ENCODE data around the gene SUPT4H1. TPM values are rescaled to one million over a fixed set of nuclear protein-coding genes. Genes with fewer than 3 reads are reported as not detected.

SUPT4H1 gene
- total and polyA plus RNA-seq, 2 of the 4 experiments (the other 2 are of a cell fraction) = 51.6 to 129 TPM

- Histone ChIP-seq H3K79me1 (ENCODE audit: low read depth in 1 of 2, low read length in 2 of 2) (peaks cover 12 to 16% of the 10 kb centered on the region in 2 experiments), H3K9me3 (ENCODE audit: control insufficient read depth, insufficient read depth, low read length) (no peaks in the 10 kb centered on the region), H3K4me1 (ENCODE audit: control insufficient read depth, insufficient read depth, low read length) (no peaks in the 10 kb centered on the region), H3K23ac (ENCODE audit: low read depth, low read length) (no peak overlapping the region), H3K4ac (ENCODE audit: low read depth, low read length) (no peak overlapping the region; the same call in 1 of the 2 replicates), H2AFZ (replicated peaks; ENCODE audit: low read length, poor library complexity) (no peak overlapping the region), H3K9me1 (ENCODE audit: insufficient read depth, low read length) (no peaks in the 10 kb centered on the region), H3K4me2 (ENCODE audit: low read depth, low read length) (no peak overlapping the region), H2BK20ac (ENCODE audit: low read depth, low read length) (no peak overlapping the region), H2BK120ac (ENCODE audit: low read depth, low read length) (no peak overlapping the region), H2BK15ac (ENCODE audit: low read depth, low read length) (no peak overlapping the region), H3K27ac (ENCODE audit: insufficient read depth, low read length) (no peak overlapping the region), H3K27me3 (ENCODE audit: control insufficient read depth, insufficient read depth, low read length) (no peaks in the 10 kb centered on the region; the same call in 1 of the 2 replicates), H2BK5ac (ENCODE audit: low read depth, low read length, poor library complexity, severe bottlenecking) (no peak overlapping the region), H4K20me1 (ENCODE audit: insufficient read depth, low read length) (no peaks in the 10 kb centered on the region), H3K36me3 (ENCODE audit: control insufficient read depth, insufficient read depth, low read length) (peaks cover 2% of the 10 kb centered on the region; the same call in 1 of the 2 replicates), H3K56ac (ENCODE audit: extremely low read depth, insufficient read depth, low read length) (no peak overlapping the region), H3K18ac (ENCODE audit: low read depth, low read length) (no peak overlapping the region), H2AK5ac (ENCODE audit: low read depth, low read length) (no peak overlapping the region), H4K5ac (ENCODE audit: low read depth, low read length) (no peak overlapping the region), H2AK9ac (replicated peaks; ENCODE audit: low read depth, low read length, poor library complexity) (no peak overlapping the region), H3K9ac (ENCODE audit: low read depth, low read length) (no peak overlapping the region), H4K91ac (ENCODE audit: insufficient read depth, low read depth, low read length) (no peak overlapping the region), H4K8ac (ENCODE audit: low read depth in 2 of 2, low read length in 2 of 2) (no peak overlapping the region), H3K4me3 (ENCODE audit: insufficient read depth, low read depth, low read length) (no peak overlapping the region), H3K14ac (replicated peaks; ENCODE audit: low read depth, low read length) (no peak overlapping the region)
- dilution Hi-C loops (cut with HindIII; ENCODE audit: low sequenced_read_pairs, unreplicated experiment) (no loop called here), intact Hi-C loops (cut with micrococcal nuclease) (loop anchor here (5.0 kb wide), 1 partner anchor 163 kb away; no protein-coding TSS in a partner anchor), in situ Hi-C loops (cut with MboI; ENCODE audit: low sequenced_read_pairs) (no loop called here)
- ChIA-PET POLR2A (ENCODE audit: unreplicated experiment) (interaction anchor here (0.7 kb wide), 1 partner anchor 9 kb away, joined by 3 read pairs; no protein-coding TSS in a partner anchor), CTCF (no interaction called here)
- BruUV-seq (replicated peaks) = no TSS peak
- no peak for DNase-seq
- no CpG with 5 or more reads among the region's 6 CpGs for WGBS, 2 experiments (ENCODE audit: extremely low coverage in 2 of 2, insufficient read length in 1 of 2)
- ATAC-seq (ENCODE audit: low read depth) = no peak
- TF ChIP-seq CTCF (conservative IDR thresholded peaks at IDR 0.05; ENCODE audit: low read depth, low read length) = no peak
- TF ChIP-seq USF2 (IDR thresholded peaks at IDR 0.05; ENCODE audit: low read depth, low read length) = no peak
- no peak for TF ChIP-seq NFE2L2 (IDR thresholded peaks at IDR 0.05; ENCODE audit: low read depth, low read length)
- TF ChIP-seq MAZ (IDR thresholded peaks at IDR 0.05; ENCODE audit: borderline replicate concordance, low read depth, low read length) = no peak
- no peak for TF ChIP-seq BHLHE40 (IDR thresholded peaks at IDR 0.05; ENCODE audit: low read depth, low read length)
- no peak for TF ChIP-seq RAD21 (IDR thresholded peaks at IDR 0.05; ENCODE audit: low read length)
- no peak for TF ChIP-seq CEBPB (IDR thresholded peaks at IDR 0.05; ENCODE audit: low read depth, low read length)
- no peak for TF ChIP-seq SMC3 (IDR thresholded peaks at IDR 0.05; ENCODE audit: low read depth, low read length)
Measured at GRCh38 chr17:58354541-58355216, 2.7 kb upstream of the SUPT4H1 start.

Data from IMR-90 (cell line).